H9 (cell line): ENCODE measurements around the gene GHRHR. TPM values are rescaled to one million over a fixed set of nuclear protein-coding genes. Genes with fewer than 3 reads are reported as not detected.

Experiments
- DNase-seq: peaks from one replicate; pipeline ENCODE4 v3.0.0-alpha.2; 2017
- H2AFZ ChIP-seq: one replicate; pipeline ENCODE4 v1.6.1; 2013; ENCODE audit warnings: mild to moderate bottlenecking, low read length, control low read depth, moderate library complexity
- H2AK5ac ChIP-seq: 2 replicates; pipeline ENCODE4 v1.6.1; 2013; ENCODE audit warnings: low read length, control low read depth, mixed read lengths; ENCODE audit not compliant: insufficient read length
- H2BK120ac ChIP-seq: one replicate; pipeline ENCODE4 v1.6.1; 2013; ENCODE audit warnings: low read depth, mild to moderate bottlenecking, low read length, control low read depth, inconsistent platforms; ENCODE audit not compliant: poor library complexity, severe bottlenecking
- H2BK12ac ChIP-seq: 2 replicates; pipeline ENCODE4 v1.6.1; 2013; ENCODE audit warnings: low read length, control low read depth, mixed read lengths, low read depth; ENCODE audit not compliant: insufficient read length
- H2BK15ac ChIP-seq: 2 replicates; pipeline ENCODE4 v1.6.1; 2013; ENCODE audit warnings: low read depth, low read length, control low read depth
- H2BK20ac ChIP-seq: one replicate; pipeline ENCODE4 v1.6.1; 2013; ENCODE audit warnings: low read depth, mild to moderate bottlenecking, low read length, control low read depth, inconsistent platforms; ENCODE audit not compliant: poor library complexity, severe bottlenecking
- H2BK5ac ChIP-seq: 2 replicates; pipeline ENCODE4 v1.6.1; 2013; ENCODE audit warnings: low read length, control low read depth, mixed read lengths; ENCODE audit not compliant: insufficient read length
- H3K14ac ChIP-seq: 2 replicates; pipeline ENCODE4 v1.6.1; 2013; ENCODE audit warnings: low read length, control low read depth; ENCODE audit not compliant: insufficient read depth
- H3K18ac ChIP-seq: 2 replicates; pipeline ENCODE4 v1.6.1; 2013; ENCODE audit warnings: low read depth, mild to moderate bottlenecking, mixed read lengths, low read length, control low read depth; ENCODE audit not compliant: insufficient read length
- H3K23ac ChIP-seq: 2 replicates; pipeline ENCODE4 v1.6.1; 2013; ENCODE audit warnings: low read length, control low read depth, mixed read lengths, low read depth; ENCODE audit not compliant: insufficient read length
- H3K23me2 ChIP-seq: 2 replicates; pipeline ENCODE4 v1.6.1; 2013; ENCODE audit warnings: low read depth, mild to moderate bottlenecking, mixed read lengths, low read length, control low read depth; ENCODE audit not compliant: insufficient read length, poor library complexity, severe bottlenecking
- H3K27ac ChIP-seq: 2 replicates; pipeline ENCODE4 v1.5.1; 2013; ENCODE audit warnings: low read length, control low read depth, mixed read lengths, low read depth; ENCODE audit not compliant: insufficient read length
- H3K27me3 ChIP-seq: 2 replicates; pipeline ENCODE4 v1.6.1; 2013; ENCODE audit warnings: low read length, control low read depth, inconsistent platforms; ENCODE audit not compliant: insufficient read depth
- H3K4ac ChIP-seq: 2 replicates; pipeline ENCODE4 v1.6.1; 2013; ENCODE audit warnings: low read depth, mild to moderate bottlenecking, control low read depth, inconsistent platforms, low read length, moderate library complexity
- H3K4me1 ChIP-seq: 2 replicates; pipeline ENCODE4 v1.6.1; 2013; ENCODE audit warnings: low read length, control low read depth, inconsistent platforms; ENCODE audit not compliant: insufficient read depth
- H3K4me2 ChIP-seq: 2 replicates; pipeline ENCODE4 v1.6.1; 2013; ENCODE audit warnings: low read length, control low read depth, mixed read lengths; ENCODE audit not compliant: insufficient read length, insufficient read depth
- H3K56ac ChIP-seq: 2 replicates; pipeline ENCODE4 v1.6.1; 2013; ENCODE audit warnings: low read depth, mild to moderate bottlenecking, mixed read lengths, low read length, control low read depth; ENCODE audit not compliant: insufficient read length
- H3K79me1 ChIP-seq: 2 replicates; pipeline ENCODE4 v1.6.1; 2013; ENCODE audit warnings: low read depth, mild to moderate bottlenecking, moderate library complexity, low read length, control low read depth, inconsistent platforms; ENCODE audit not compliant: insufficient read depth, poor library complexity, severe bottlenecking
- H3K79me2 ChIP-seq: 2 replicates; pipeline ENCODE4 v1.6.1; 2013; ENCODE audit warnings: low read length, control low read depth, inconsistent platforms; ENCODE audit not compliant: insufficient read depth
- H3K9ac ChIP-seq: 2 replicates; pipeline ENCODE4 v1.6.1; 2013; ENCODE audit warnings: low read length, control low read depth, mixed read lengths; ENCODE audit not compliant: insufficient read length; ENCODE audit errors: extremely low read depth
- H3K9me3 ChIP-seq: one replicate; pipeline ENCODE4 v1.6.1; 2013; ENCODE audit warnings: low read depth, low read length, inconsistent platforms; ENCODE audit not compliant: control insufficient read depth
- H3T11ph ChIP-seq: one replicate; pipeline ENCODE4 v1.6.1; 2013; ENCODE audit warnings: mild to moderate bottlenecking, low read length, control low read depth, inconsistent platforms
- H4K20me1 ChIP-seq: one replicate; pipeline ENCODE4 v1.6.1; 2013; ENCODE audit not compliant: control insufficient read depth, insufficient read length, insufficient read depth
- H4K5ac ChIP-seq: 2 replicates; pipeline ENCODE4 v1.6.1; 2013; ENCODE audit warnings: low read depth, mild to moderate bottlenecking, mixed read lengths, low read length, control low read depth; ENCODE audit not compliant: insufficient read length
- H4K8ac ChIP-seq: replicated peaks from 2 replicates; pipeline ENCODE4 v1.6.1; 2013; ENCODE audit warnings: low read length, control low read depth, mixed read lengths, low read depth; ENCODE audit not compliant: insufficient read length
- H4K91ac ChIP-seq: 2 replicates; pipeline ENCODE4 v1.6.1; 2013; ENCODE audit warnings: low read depth, mild to moderate bottlenecking, moderate library complexity, mixed read lengths, low read length, control low read depth; ENCODE audit not compliant: insufficient read length
- H3K27ac Mint-ChIP-seq, 3 experiments: 2 replicates in 2 of 3; 3 replicates in 1 of 3; pipeline ENCODE4 v1.8.0; 2020 to 2021; ENCODE audit warnings: mixed read lengths in 3 of 3, mild to moderate bottlenecking in 1 of 3, moderate library complexity in 1 of 3
- H3K27me3 Mint-ChIP-seq: 2 replicates; pipeline ENCODE4 v1.8.0; 2021; ENCODE audit warnings: low read depth, mild to moderate bottlenecking, moderate library complexity, mixed read lengths
- H3K36me3 Mint-ChIP-seq, 3 experiments: 2 replicates in 2 of 3; 3 replicates in 1 of 3; pipeline ENCODE4 v1.8.0; 2020 to 2021; ENCODE audit warnings: low read depth in 3 of 3, mixed read lengths in 3 of 3; ENCODE audit not compliant: insufficient read depth in 1 of 3
- H3K4me1 Mint-ChIP-seq, 2 experiments: 2 replicates each; pipeline ENCODE4 v1.8.0; 2020; ENCODE audit warnings: mixed read lengths in 2 of 2
- H3K4me3 Mint-ChIP-seq, 2 experiments: 2 replicates in 1 of 2; 3 replicates in 1 of 2; pipeline ENCODE4 v1.8.0; 2020 to 2021; ENCODE audit warnings: mild to moderate bottlenecking in 2 of 2, mixed read lengths in 2 of 2, moderate library complexity in 1 of 2
- H3K9me3 Mint-ChIP-seq, 2 experiments: 2 replicates in 1 of 2; 3 replicates in 1 of 2; pipeline ENCODE4 v1.8.0; 2020; ENCODE audit warnings: mild to moderate bottlenecking in 2 of 2, mixed read lengths in 2 of 2, moderate library complexity in 1 of 2
- CTCF ChIP-seq: fragments of 200-600 bp; sonication (generic); conservative IDR thresholded peaks from 3 replicates; pipeline ENCODE4 v1.8.0; 2021; ENCODE audit warnings: antibody characterized with exemption, mild to moderate bottlenecking
- WGBS: extraction: QIAGEN DNeasy Blood & Tissue Kit; methylation state at CpG from one replicate; pipeline ENCODE4 v1.1.7; 2013; ENCODE audit warnings: missing lambda C conversion rate, low lambda C conversion rate, mixed read lengths; ENCODE audit not compliant: insufficient read length; ENCODE audit errors: extremely low coverage; 5-methylcytosine and 5-hydroxymethylcytosine counted together
- total RNA-seq: library from RNA; stranded (reverse); gene quantifications from 2 replicates; pipeline ENCODE4 v1.2.1, GENCODE V29; 2021

GHRHR gene
- total RNA-seq, 1 experiment from 2014 or later: 7.4 TPM

GRCh38 chr7:30933124-30933974 lies 30.4 kb upstream of the GHRHR start:
- Mint-ChIP-seq H3K36me3 (no peaks in the 10 kb centered on the region), H3K27me3 (peaks cover 83% of the 10 kb centered on the region), H3K4me3 (no peak overlapping the region), H3K4me1 (peaks cover 6 to 19% of the 10 kb centered on the region in 2 experiments), H3K9me3 (no peaks in the 10 kb centered on the region), H3K27ac (no peak overlapping the region)
- Histone ChIP-seq H4K91ac (no peak overlapping the region), H3K56ac (no peak overlapping the region), H2BK5ac (no peak overlapping the region), H3K18ac (no peak overlapping the region), H2BK12ac (no peak overlapping the region), H2BK20ac (no peak overlapping the region), H4K8ac (no peak overlapping the region), H3T11ph (no peak overlapping the region), H4K5ac (no peak overlapping the region), H3K4ac (no peak overlapping the region), H3K23me2 (no peaks in the 10 kb centered on the region), H2BK15ac (no peak overlapping the region), H2AK5ac (no peak overlapping the region), H3K9ac (no peak overlapping the region), H3K27ac (no peak overlapping the region), H3K14ac (peak overlapping the region; percentile 33; the same call in 1 of the 2 replicates), H3K4me1 (no peaks in the 10 kb centered on the region), H4K20me1 (no peaks in the 10 kb centered on the region), H3K4me2 (no peak overlapping the region), H3K9me3 (no peaks in the 10 kb centered on the region), H3K79me1 (no peaks in the 10 kb centered on the region), H3K27me3 (no peaks in the 10 kb centered on the region; the same call in 1 of the 2 replicates), H2BK120ac (no peak overlapping the region), H2AFZ (no peak overlapping the region), H3K23ac (no peak overlapping the region), H3K79me2 (no peaks in the 10 kb centered on the region)
- WGBS: no CpG with 5 or more reads among the region's 26 CpGs
- TF ChIP-seq CTCF: no peak
- no peak for DNase-seq
